HG03103 (cell line): Measurements from ENCODE around the gene RIPK3.

Experiments
- ATAC-seq: cut with Tn5 transposase; IDR thresholded peaks from one replicate; pipeline ENCODE4 v1.9.1; 2021; ENCODE audit warnings: low read depth; ENCODE audit not compliant: unreplicated experiment

The RIPK3 gene

DNA sequence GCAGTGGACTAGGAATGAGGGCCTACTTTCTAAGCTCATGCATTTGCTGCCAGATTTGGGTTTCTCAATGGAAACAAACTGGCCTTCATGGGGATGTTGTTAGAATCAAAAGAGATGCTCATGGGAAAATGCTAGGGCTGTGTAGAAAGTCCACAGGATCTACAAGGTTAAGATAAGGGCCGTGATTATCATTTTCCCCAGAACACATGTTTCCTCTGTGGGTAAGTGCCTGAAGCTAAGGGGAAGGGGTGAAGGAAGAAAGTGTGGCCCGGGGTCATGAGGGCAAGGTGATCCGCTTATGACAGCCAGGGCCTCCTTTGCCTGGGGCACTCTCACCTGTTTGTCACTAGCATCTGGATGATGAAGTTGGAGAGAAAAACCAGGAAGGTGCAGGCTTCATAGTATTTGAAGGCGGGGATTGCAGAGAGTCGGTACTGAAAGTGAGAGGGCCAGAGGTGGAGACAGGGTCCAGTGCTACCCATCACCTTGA, 14.7 kb downstream of the RIPK3 start:
- ATAC-seq, result no peak

DNA sequence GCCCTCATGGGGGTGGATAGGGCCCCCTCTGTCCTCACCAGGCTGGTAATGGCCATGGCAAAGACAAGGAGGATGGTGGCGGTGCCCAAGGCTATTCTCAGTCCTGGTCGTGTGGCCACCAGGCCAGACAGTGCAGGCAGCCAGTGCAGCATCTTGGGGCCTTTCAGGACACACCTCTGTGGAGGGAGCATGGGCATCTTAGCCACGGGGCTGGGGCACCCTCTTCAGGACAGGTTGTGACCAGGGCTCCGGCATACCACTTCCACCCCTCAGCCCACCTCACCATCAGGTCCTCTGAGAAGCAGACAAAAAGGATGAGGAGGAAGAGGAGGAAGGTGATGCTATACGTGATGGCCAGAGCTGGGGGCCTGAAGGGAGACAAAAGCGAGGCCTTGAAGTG, 15.8 kb downstream of the RIPK3 start:
- ATAC-seq, result no peak

DNA sequence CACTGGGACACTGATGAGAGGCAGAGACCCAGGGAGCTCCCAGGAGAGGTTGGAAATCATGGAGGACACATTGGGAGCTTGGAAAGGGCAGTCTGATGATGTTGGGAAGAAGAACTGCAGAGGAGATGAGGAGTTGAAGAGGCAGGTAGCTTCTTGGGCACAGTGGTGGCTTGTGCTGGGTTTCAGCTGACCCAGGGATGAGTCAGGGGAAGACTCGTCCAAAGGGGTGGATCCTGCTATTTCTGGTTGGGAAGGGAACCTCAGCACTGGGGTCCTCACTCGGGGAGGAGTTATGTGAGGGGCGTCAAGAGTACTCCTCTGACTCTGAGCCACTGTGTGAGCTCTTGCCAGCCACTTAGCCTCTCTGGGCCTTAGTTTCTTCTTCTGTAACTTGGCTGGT, 16.4 kb downstream of the RIPK3 start:
- no peak for ATAC-seq

DNA sequence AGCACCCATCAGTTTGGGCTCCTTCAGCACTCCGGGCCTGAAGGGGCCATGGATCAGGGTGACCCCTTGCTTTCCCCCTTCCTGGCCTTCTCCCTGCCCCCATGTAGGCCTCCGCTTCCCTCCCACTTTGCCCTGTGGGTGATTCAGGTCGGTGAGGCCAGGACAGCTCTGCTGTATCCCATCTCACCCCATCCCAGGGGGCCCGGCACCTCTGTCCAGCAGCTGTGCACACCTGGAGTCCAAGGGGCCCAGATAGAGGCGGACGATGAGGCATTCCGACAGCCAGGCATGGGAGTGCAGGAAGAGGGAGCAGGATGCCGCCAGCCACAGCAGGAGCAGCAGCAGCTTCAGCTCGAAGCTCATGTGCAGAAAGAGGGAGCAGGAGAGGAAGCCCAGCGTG, 17.1 kb downstream of the RIPK3 start:
- no peak for ATAC-seq

DNA sequence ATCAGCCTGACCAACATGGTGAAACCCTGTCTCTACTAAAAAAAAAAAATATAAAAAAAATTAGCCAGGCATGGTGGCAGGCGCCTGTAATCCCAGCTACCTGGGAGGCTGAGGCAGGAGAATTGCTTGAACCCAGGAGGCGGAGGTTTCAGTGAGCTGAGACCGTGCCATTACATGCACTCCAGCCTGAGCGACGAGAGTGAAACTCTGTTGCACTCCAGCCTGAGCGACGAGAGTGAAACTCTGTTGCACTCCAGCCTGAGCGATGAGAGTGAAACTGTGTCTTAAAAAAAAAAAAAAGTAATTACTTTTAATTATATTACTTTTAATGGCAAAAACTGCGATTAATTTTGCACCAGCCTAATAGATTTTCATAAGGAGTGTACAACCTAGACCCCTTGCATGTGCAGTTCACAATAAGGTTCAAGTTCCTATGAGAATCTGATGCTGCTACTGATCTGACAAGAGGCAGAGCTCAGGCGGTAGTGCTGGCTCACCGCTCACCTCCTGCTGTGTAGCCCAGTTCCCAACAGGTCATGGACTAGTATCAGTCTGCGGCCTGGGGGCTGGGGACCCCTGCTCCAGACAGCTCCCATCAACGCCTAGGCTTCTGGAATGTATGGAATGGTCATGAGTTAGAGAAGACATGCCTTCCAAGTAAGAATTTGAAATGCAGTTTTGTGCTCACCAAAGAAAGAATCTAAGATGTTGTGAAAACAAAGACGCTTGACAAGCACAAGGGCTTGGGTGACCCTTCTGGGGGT, 18.4 kb downstream of the RIPK3 start:
- ATAC-seq, result no peak

DNA sequence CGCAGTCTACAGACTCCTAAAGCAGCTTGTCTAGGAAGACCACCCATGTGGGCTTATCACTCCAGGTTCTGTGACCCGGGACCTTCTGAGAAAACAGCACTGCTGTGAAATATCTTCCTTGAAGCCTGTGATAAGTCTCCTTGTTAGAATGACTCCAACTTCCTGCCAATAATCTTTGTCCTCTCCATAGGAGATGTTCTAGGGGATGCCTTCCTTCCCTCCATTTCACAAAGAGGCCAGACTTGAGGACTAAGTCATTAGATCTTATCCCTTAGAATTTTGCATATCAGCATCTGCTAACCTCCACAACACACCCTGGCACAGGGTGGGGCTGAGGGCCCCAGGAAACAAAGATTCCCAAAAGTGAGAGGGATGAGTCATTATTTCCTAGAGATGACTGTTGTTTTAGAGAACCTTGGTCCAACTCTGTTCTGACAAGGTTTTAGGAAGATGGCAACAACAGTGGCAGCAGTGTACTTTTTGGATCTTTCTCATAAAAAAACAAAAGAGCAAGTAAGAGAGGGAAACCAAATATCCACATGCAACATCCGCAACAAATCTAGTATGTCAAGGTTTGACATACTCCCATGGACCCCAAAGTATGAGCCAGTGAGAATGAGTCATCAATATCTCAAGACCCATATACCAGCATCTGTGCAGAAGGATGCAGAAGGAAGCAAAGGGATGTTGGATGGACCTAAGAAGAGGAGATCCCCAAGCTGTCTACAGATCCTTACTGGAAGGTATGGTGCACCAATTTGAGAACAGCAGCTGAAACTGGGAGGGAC, 22.5 kb downstream of the RIPK3 start:
- ATAC-seq, result no peak

DNA sequence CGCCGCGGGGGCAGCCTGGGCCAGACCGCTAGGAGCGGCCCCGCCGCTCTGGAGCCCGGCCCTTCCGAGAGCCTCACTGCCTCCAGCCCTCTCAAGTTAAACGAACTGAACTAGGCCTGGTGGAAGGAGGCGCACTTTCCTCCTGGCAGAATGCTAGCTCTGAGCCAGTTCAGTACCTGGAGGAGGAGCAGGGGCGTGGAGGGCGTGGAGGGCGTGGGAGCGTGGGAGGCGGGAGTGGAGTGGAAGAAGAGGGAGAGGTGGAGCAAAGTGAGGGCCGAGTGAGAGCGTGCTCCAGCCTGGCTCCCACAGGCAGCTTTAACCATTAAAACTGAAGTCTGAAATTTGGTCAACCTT, 23.2 kb downstream of the RIPK3 start:
- no peak for ATAC-seq

DNA sequence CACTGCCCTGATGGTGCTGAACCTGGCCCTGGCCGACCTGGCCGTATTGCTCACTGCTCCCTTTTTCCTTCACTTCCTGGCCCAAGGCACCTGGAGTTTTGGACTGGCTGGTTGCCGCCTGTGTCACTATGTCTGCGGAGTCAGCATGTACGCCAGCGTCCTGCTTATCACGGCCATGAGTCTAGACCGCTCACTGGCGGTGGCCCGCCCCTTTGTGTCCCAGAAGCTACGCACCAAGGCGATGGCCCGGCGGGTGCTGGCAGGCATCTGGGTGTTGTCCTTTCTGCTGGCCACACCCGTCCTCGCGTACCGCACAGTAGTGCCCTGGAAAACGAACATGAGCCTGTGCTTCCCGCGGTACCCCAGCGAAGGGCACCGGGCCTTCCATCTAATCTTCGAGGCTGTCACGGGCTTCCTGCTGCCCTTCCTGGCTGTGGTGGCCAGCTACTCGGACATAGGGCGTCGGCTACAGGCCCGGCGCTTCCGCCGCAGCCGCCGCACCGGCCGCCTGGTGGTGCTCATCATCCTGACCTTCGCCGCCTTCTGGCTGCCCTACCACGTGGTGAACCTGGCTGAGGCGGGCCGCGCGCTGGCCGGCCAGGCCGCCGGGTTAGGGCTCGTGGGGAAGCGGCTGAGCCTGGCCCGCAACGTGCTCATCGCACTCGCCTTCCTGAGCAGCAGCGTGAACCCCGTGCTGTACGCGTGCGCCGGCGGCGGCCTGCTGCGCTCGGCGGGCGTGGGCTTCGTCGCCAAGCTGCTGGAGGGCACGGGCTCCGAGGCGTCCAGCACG, 23.8 kb downstream of the RIPK3 start:
- no peak for ATAC-seq

DNA sequence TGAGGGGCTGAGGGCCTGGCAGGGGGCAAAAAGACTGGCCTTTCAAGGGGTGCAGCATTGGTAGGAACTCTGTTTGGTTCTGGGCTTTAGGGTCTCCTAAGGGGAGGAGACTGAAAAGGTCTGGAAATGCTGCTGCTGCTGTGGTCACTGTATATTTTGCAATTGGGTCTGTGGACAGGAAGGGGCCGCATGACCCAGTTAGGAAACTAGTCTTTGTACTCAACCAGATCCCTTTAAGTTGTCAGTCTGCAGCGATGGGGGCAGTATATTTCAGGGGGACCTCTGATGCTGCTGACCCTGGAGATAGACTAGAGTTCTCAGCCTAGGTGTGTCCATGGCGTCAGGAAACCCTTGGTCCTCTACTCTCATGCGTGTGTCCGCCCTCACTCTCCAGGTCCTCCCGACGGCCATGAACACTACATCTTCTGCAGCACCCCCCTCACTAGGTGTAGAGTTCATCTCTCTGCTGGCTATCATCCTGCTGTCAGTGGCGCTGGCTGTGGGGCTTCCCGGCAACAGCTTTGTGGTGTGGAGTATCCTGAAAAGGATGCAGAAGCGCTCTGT, 24.5 kb downstream of the RIPK3 start:
- no peak for ATAC-seq

DNA sequence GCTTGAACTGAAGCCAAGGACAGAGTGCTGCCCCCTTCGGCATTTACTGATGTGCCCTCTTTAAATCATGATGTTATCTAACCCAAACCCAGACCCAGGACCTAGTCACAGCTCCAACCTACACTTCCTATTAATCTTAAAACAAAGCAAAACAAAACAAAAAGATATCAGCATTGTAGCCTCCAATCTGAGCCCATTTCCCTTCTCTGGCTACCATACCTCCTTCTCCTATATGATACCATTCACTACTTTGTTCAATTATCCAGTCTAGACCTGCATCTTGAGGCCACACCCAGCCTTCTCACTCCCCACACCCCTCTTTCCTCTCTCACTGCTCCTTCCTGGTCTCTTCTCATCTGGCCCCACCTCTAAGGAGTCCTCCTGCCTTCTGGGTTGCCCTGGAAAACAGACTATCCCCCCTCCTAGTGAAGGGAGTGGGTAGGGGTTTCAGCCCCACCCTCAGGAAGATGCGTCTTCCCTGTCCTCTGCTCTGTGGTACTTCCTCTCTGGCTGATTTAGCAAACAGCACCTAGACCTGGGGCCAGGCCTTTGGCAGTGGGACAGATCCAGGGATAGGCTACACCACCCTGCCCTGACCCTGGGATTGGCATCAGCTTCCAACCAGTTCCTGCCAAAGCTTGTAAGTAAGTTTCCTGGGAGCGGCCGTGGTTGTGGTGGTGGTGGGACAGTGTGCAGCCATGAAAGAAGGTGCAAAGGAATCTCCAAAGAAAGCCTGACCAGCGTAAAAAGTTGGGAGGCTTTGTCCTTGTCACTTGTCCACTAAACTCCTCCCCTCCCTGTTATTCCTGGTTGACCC, 25.2 kb downstream of the RIPK3 start:
- ATAC-seq, result no peak

DNA sequence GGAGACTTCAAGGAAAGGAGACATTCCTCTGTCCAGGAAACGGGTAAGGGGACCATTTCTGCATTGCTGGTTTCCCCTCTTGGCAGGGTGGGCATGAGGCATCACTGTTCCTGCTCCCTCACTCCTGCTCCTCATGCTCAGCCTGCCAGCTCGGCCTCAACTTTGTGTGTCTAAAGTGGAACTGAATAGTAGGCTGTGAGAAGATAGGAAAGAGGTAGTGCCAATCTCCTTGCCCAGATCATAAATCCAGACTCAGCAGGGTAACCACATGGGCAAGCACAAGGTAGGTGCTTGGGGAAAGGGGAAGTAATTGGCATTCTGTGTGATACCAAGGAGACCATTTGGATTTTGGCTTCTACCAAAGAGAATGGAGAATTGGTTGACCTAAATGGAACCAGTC, 25.9 kb downstream of the RIPK3 start:
- no peak for ATAC-seq

DNA sequence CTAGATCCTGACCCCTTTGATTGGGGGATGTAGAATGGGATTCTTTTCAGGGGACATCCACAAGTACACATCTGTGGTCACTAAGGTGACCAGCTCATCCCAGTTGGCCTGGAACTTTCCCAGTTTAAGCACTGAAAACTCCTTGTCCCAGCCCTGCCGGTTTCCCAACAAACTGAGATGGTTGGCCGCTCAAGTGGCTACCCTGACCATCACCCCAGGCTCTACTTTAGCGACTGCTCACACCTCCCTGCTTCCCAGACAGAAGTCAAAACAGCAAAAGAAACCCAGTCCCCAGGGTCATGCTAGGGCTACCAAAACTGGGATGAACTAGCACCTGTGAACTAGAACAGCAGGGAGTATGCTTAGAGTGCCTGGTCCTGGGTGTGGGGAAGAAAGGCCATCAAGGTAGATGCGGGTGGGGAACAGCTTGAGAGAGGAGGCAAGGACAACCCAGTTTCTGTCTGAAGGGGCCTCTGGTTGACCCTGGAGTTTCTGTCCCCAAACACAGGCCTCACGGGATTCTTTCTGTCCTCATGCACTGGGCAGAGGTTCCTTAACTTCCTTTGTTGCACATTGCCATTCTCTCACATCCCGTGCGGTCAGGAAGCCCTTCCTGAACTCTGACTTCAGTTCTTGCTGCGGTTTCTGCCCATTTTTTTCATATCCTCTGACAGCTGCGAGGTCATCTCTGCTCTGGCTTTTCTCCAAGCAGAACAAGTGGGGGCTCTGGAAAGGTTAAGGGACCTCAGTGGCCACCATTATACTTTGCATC, 26.9 kb downstream of the RIPK3 start:
- no peak for ATAC-seq

DNA sequence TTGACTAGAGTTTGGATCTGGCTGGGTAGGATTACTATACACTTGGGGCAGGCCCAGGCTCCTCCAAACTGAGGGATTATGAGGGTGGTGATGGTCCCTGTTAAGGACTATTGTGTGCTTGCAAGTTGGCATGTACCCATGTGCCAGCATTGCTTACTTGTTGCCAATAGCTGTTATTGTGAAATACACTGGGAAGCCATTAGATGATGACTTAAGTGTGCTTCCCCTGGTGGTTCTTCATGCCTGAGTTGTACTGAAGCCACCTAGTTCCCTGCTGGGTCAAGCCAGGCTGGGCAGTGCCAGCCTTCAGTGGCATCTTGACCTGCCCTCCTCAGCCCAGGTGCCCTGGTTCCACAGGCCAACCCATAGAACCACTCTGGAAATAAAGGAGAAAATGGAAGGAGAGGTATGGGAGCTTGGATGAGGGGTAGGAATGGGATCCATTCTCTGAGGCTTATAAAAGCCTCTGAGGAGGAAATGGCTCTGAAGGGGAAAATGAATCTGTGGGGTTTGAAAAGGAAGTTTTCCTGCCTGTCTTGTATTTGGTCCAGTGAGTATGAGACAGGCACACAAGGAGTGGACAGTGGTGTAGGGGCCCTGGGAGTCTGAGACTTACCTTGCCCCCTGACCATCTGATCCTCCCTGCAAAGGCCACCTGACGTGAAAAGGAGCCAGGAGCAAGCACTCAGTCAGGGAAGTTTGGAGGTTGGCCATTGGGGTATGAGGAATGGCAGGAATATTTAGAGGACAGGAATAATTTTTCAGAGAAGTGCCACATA, 27.8 kb downstream of the RIPK3 start:
- no peak for ATAC-seq

DNA sequence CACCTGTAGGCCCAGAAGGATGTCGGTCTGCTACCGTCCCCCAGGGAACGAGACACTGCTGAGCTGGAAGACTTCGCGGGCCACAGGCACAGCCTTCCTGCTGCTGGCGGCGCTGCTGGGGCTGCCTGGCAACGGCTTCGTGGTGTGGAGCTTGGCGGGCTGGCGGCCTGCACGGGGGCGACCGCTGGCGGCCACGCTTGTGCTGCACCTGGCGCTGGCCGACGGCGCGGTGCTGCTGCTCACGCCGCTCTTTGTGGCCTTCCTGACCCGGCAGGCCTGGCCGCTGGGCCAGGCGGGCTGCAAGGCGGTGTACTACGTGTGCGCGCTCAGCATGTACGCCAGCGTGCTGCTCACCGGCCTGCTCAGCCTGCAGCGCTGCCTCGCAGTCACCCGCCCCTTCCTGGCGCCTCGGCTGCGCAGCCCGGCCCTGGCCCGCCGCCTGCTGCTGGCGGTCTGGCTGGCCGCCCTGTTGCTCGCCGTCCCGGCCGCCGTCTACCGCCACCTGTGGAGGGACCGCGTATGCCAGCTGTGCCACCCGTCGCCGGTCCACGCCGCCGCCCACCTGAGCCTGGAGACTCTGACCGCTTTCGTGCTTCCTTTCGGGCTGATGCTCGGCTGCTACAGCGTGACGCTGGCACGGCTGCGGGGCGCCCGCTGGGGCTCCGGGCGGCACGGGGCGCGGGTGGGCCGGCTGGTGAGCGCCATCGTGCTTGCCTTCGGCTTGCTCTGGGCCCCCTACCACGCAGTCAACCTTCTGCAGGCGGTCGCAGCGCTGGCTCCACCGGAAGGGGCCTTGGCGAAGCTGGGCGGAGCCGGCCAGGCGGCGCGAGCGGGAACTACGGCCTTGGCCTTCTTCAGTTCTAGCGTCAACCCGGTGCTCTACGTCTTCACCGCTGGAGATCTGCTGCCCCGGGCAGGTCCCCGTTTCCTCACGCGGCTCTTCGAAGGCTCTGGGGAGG, 28.9 kb downstream of the RIPK3 start, which contains the start of gene LTB4R:
LTB4R (plus strand) TSS at position 857 of the 959 bp plus-strand sequence. CDS start 4,150 bp downstream, outside the sequence.
- peak; percentile 59 for ATAC-seq

DNA sequence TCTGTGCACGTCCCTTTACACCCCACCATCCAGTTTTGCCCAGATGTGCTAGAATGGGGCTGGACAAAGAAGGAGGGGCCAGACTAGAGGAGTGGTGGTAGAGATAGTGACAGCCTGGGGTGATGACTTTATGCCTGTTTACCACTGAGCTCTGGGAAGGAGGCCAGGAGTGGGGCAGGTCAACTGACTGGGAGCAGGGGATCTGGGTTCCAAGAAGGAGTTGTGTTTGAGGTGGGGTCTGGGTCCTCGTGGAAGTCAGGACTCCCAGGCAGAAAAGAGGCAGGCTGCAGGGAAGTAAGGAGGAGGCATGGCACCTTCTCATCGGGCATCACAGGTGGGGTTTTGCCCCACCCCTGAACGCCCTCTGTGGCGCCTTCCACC, 29.5 kb downstream of the RIPK3 start:
- ATAC-seq, result no peak

DNA sequence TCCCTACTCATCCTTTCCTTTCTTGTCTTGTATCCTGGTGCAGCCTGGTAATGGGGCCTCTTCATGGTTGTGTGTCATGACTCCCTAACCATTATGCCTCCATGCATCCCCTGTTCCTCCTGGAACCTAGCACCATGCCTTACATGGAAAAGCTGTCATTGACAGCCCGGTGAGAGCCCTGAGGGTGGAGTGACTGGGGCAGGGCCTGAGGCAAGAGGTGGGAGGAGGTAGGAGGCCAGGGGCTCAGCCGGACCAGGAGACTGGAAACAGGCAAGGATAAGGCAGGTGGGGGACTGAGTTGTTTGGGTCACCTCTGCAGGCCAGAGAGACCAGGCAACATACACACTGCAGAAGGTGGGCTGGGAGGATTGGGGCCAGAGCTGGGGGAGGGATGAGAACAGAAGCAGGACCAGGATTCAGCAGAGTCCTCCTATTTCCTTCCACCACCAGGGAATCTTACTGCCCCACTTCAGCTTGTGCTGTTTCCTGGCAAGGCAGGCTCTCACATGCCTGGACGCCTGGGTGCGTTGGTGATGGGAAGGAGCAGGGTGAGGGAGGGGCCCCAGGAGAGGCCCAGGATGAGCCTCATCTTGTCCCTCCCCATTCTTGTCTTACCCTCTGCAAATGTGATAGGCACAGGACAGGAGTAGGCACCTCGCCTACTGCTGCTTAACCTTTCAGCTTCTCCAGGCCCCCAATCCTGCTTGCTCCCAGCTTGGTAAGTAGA, 30.1 kb downstream of the RIPK3 start, which contains the start of gene LTB4R2:
LTB4R2 (plus strand) TSS at position 603 of the 727 bp plus-strand sequence. CDS start 525 bp downstream, outside the sequence.
- ATAC-seq, result no peak
